Measurements from ENCODE around the gene EFHD1. TPM values are rescaled to one million over a fixed set of nuclear protein-coding genes. Genes with fewer than 3 reads are reported as not detected.

EFHD1 gene
- total RNA-seq, 4 donors from 2014 or later: 1.6 to 6.1 (median 3.7) TPM; not detected in 1

GRCh38 chr2:232637866-232638583, 4.6 kb downstream of the EFHD1 start:
- peaks cover 41% of the 10 kb centered on the region for H3K27me3 ChIP-seq
- in situ Hi-C loops (cut with MboI; ENCODE audit: low pct_ligation_motif_present in 1 of 4, low pct_unique_long_range_greater_than_20kb in 1 of 4, low sequenced_read_pairs in 3 of 4) (no loop called here), intact Hi-C loops (cut with DNase I; ENCODE audit: low total_unique reads) (no loop called here)
- H3K4me1 ChIP-seq: peaks cover 1 to 15% (median 11%) of the 10 kb centered on the region in 4 donors
- no peaks in the 10 kb centered on the region for H3K36me3 ChIP-seq
- no peaks in the 10 kb centered on the region for H3K9me3 ChIP-seq
- no peak overlapping the region for H3K27ac ChIP-seq
- TF ChIP-seq POLR2A (IDR thresholded peaks at IDR 0.05): no peak
- no peak for TF ChIP-seq EP300 (IDR thresholded peaks at IDR 0.05; ENCODE audit: low read depth)
- TF ChIP-seq CTCF (IDR thresholded peaks at IDR 0.05): no peak
- no peak for TF ChIP-seq POLR2AphosphoS5 (IDR thresholded peaks at IDR 0.05)
- H3K4me3 ChIP-seq: no peak overlapping the region
- DNase-seq: no peak
- WGBS, 2 donors (ENCODE audit: low coverage in 1 of 2): 74 to 82% methylated on average over 6 to 11 of the region's 11 CpGs

- H3K9me3 ChIP-seq: no peaks in the 10 kb centered on the region
- no peak overlapping the region for H3K27ac ChIP-seq
- no peak overlapping the region for H3K4me3 ChIP-seq
- WGBS, 2 donors (ENCODE audit: low coverage in 1 of 2): 89 to 100% methylated on average over 2 to 11 of the region's 11 CpGs
- no peak for DNase-seq
- no peaks in the 10 kb centered on the region for H3K36me3 ChIP-seq
- no peaks in the 10 kb centered on the region for H3K4me1 ChIP-seq
- peaks cover 8% of the 10 kb centered on the region for H3K27me3 ChIP-seq
- TF ChIP-seq CTCF (IDR thresholded peaks at IDR 0.05): no peak
- TF ChIP-seq POLR2AphosphoS5 (IDR thresholded peaks at IDR 0.05): no peak
- TF ChIP-seq POLR2A (IDR thresholded peaks at IDR 0.05): no peak
- TF ChIP-seq EP300 (IDR thresholded peaks at IDR 0.05; ENCODE audit: low read depth): no peak
- intact Hi-C loops (cut with DNase I; ENCODE audit: low total_unique reads): no loop called here
- in situ Hi-C loops (cut with MboI; ENCODE audit: low pct_ligation_motif_present in 1 of 4, low pct_unique_long_range_greater_than_20kb in 1 of 4, low sequenced_read_pairs in 3 of 4): no loop called here
Measured at GRCh38 chr2:232641153-232641848, 7.9 kb downstream of the EFHD1 start.

GRCh38 chr2:232643147-232643425, 9.7 kb downstream of the EFHD1 start:
- no peak for DNase-seq
- H3K27ac ChIP-seq: no peak overlapping the region
- in situ Hi-C loops (cut with MboI; ENCODE audit: low pct_ligation_motif_present in 1 of 4, low pct_unique_long_range_greater_than_20kb in 1 of 4, low sequenced_read_pairs in 3 of 4) (no loop called here), intact Hi-C loops (cut with DNase I; ENCODE audit: low total_unique reads) (no loop called here)
- H3K4me1 ChIP-seq: no peaks in the 10 kb centered on the region
- H3K9me3 ChIP-seq: no peaks in the 10 kb centered on the region
- TF ChIP-seq POLR2AphosphoS5 (IDR thresholded peaks at IDR 0.05) (no peak), POLR2A (IDR thresholded peaks at IDR 0.05) (no peak), CTCF (IDR thresholded peaks at IDR 0.05) (no peak), EP300 (IDR thresholded peaks at IDR 0.05; ENCODE audit: low read depth) (no peak)
- no peaks in the 10 kb centered on the region for H3K27me3 ChIP-seq
- H3K4me3 ChIP-seq: no peak overlapping the region
- H3K36me3 ChIP-seq: no peaks in the 10 kb centered on the region
- 59 to 64% methylated on average over 3 of the region's 3 CpGs for WGBS, 2 donors (ENCODE audit: low coverage in 1 of 2)

GRCh38 chr2:232643813-232644347, 10.5 kb downstream of the EFHD1 start:
- TF ChIP-seq POLR2A (IDR thresholded peaks at IDR 0.05): no peak
- TF ChIP-seq CTCF (IDR thresholded peaks at IDR 0.05): no peak
- TF ChIP-seq EP300 (IDR thresholded peaks at IDR 0.05; ENCODE audit: low read depth): no peak
- TF ChIP-seq POLR2AphosphoS5 (IDR thresholded peaks at IDR 0.05): no peak
- 50 to 80% methylated on average over 2 to 8 of the region's 8 CpGs for WGBS, 2 donors (ENCODE audit: low coverage in 1 of 2)
- no peaks in the 10 kb centered on the region for H3K27me3 ChIP-seq
- no peak overlapping the region for H3K4me3 ChIP-seq
- in situ Hi-C loops (cut with MboI; ENCODE audit: low pct_ligation_motif_present in 1 of 4, low pct_unique_long_range_greater_than_20kb in 1 of 4, low sequenced_read_pairs in 3 of 4): no loop called here
- no peaks in the 10 kb centered on the region for H3K9me3 ChIP-seq
- no peaks in the 10 kb centered on the region for H3K36me3 ChIP-seq
- H3K27ac ChIP-seq: no peak overlapping the region
- intact Hi-C loops (cut with DNase I; ENCODE audit: low total_unique reads): no loop called here
- no peak for DNase-seq
- H3K4me1 ChIP-seq: no peaks in the 10 kb centered on the region

All from transverse colon (tissue), 4 donors.